K562 (cell line): ENCODE results near the gene STAB1.

Source experiments
- MED1 ChIP-seq: sonication (generic); formaldehyde crosslinking; IDR thresholded peaks from 2 replicates; pipeline ENCODE4 v1.8.1; 2023; ENCODE audit warnings: missing genetic modification reagents, borderline replicate concordance
- TAF15 ChIP-seq: fragments of 200-400 bp; formaldehyde crosslinking; IDR thresholded peaks from 2 replicates; pipeline ENCODE4 v1.6.1; 2017; ENCODE audit warnings: mild to moderate bottlenecking, low read depth, low read length, moderate library complexity
- TF ChIP-seq, protein P1 (sequence below), 3 experiments: IDR thresholded peaks in 2 of 3; conservative IDR thresholded peaks in 1 of 3; 2 replicates each; pipeline ENCODE4 v1.5.1; 2011 to 2012; ENCODE audit warnings: low read length in 3 of 3, mild to moderate bottlenecking in 3 of 3, control low read depth in 2 of 3, improper control_type of control experiment in 1 of 3, inconsistent platforms in 1 of 3, low read depth in 1 of 3, mixed read lengths in 1 of 3, moderate library complexity in 1 of 3; ENCODE audit not compliant: insufficient read depth in 2 of 3
- TF ChIP-seq, protein P2 (sequence below): sonication (generic); formaldehyde crosslinking; IDR thresholded peaks from 2 replicates; pipeline ENCODE4 v1.4.0; 2020; ENCODE audit warnings: mild to moderate bottlenecking, missing genetic modification reagents

DNA sequence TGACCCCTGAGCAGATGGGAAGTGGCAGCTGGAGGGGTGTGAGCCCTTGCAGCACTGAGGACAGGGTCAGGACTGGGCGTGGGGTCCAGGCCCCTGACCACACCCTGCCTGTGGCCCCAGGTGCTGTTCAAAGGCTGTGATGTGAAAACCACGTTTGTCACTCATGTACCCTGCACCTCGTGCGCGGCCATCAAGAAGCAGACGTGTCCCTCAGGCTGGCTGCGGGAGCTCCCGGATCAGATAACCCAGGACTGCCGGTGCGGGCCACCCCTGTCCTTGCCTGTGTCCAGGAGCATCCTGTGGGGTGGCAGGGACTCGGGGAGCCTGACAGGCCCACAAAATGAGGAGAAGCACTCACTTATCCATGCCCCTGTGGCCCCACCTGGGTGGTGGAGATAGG, 5.9 kb downstream of the STAB1 start:
- TF ChIP-seq, protein P1, sequence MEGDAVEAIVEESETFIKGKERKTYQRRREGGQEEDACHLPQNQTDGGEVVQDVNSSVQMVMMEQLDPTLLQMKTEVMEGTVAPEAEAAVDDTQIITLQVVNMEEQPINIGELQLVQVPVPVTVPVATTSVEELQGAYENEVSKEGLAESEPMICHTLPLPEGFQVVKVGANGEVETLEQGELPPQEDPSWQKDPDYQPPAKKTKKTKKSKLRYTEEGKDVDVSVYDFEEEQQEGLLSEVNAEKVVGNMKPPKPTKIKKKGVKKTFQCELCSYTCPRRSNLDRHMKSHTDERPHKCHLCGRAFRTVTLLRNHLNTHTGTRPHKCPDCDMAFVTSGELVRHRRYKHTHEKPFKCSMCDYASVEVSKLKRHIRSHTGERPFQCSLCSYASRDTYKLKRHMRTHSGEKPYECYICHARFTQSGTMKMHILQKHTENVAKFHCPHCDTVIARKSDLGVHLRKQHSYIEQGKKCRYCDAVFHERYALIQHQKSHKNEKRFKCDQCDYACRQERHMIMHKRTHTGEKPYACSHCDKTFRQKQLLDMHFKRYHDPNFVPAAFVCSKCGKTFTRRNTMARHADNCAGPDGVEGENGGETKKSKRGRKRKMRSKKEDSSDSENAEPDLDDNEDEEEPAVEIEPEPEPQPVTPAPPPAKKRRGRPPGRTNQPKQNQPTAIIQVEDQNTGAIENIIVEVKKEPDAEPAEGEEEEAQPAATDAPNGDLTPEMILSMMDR (IDR thresholded peaks at IDR 0.05 in 2 of 3, conservative IDR thresholded peaks at IDR 0.05 in 1 of 3; ENCODE audit: insufficient read depth in 2 of 3, low read depth in 1 of 3, low read length in 3 of 3), result no peak
- no peak for TF ChIP-seq MED1
- TF ChIP-seq TAF15, result no peak
- TF ChIP-seq, protein P2, sequence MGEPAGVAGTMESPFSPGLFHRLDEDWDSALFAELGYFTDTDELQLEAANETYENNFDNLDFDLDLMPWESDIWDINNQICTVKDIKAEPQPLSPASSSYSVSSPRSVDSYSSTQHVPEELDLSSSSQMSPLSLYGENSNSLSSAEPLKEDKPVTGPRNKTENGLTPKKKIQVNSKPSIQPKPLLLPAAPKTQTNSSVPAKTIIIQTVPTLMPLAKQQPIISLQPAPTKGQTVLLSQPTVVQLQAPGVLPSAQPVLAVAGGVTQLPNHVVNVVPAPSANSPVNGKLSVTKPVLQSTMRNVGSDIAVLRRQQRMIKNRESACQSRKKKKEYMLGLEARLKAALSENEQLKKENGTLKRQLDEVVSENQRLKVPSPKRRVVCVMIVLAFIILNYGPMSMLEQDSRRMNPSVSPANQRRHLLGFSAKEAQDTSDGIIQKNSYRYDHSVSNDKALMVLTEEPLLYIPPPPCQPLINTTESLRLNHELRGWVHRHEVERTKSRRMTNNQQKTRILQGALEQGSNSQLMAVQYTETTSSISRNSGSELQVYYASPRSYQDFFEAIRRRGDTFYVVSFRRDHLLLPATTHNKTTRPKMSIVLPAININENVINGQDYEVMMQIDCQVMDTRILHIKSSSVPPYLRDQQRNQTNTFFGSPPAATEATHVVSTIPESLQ (CRISPR knock-in tag), result no peak
